ENCODE measurements around the gene MT1HL1.
"Not testable (repeated sequence)": the region's sequence is repeated elsewhere in the genome, so short reads cannot be mapped to it uniquely, and the experiment has no call there.

MT1HL1 gene

DNA sequence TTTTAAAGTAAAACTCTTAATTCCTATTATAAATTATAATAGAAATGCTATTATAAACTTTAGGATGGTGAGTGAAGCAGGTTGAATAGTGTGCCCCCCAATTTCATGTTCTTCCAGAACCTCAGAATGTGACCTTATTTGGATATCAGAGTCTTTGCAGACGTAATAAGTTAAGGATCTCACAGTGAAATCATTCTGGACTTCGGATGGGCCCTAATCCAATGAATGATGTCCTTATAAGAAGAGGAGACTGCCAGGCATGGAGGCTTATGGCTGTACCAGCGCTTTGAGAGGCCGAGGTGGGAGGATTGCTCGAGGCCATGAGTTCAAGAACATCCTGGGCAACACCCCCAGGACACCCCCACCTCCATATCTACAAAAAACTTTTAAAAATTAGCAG, 9.4 kb upstream of the MT1HL1 start:
- DNase-seq: no peak

GRCh38 chr1:237012788-237013383, 8.6 kb upstream of the MT1HL1 start:
- DNase-seq: no peak

DNA sequence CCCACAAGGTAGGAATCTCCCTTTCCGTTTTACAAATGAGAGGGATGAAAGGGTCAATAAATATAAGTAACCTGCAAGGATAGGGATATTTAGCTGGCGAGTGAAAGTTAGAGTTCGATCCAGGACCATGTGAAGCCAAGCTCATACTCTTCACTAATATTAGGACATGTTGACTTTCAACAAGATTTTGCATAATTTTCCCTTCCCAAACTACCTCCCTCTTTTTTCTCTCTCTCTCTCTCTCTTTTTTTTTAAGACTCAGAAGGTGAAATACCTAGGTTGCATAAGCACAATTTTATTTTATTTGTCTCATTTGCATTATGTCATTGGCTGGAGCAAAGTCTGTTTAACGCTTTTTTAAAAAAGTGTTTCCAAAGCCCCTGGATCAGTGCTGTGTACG, 8.1 kb upstream of the MT1HL1 start:
- no peak for DNase-seq

- no peak for DNase-seq
Measured at GRCh38 chr1:237011432-237011831, 7.2 kb upstream of the MT1HL1 start.

GRCh38 chr1:237009611-237010010, 5.4 kb upstream of the MT1HL1 start:
- no peak for DNase-seq

GRCh38 chr1:237007147-237007881, 3.1 kb upstream of the MT1HL1 start:
- DNase-seq: no peak

DNA sequence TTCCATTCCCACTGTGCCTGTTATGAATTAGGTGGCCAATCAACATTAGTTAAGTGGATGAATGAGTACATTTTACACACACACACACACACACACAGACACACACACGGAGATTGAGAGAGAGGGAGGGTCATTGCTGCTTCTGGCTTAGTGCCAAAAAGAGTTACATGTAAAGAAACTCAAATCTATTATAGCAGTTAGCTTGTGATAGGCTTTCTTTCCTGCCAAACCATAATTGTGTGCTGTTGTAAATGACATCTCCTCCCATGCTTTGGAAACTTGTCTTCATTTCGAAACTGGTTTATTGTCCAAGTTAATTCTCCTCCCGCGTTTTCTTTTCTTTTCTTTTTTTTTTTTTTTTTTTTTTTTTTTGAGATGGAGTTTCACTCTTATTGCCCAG, 1.4 kb upstream of the MT1HL1 start:
- no peak for DNase-seq

DNA sequence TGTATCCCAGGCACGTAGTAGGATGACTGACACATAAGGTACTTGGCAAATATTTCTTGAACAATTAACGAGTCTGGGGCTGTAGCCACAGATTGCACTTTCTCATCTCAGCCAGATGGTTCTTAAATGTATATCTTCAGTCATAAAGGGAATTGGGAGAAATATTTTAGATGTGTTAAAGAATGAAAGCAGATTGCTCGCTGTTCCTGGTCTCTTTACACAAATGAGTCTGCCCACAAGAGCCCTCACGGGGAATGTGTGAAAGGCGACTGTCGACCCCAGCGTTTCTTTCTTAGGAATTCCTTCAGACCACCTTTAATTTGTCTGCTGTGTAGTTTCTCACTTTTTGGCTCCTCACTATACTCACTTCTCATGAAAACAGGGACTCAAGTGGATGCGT, 725 bp downstream of the MT1HL1 start:
- no peak for DNase-seq

GRCh38 chr1:237000191-237000590, 4.0 kb downstream of the MT1HL1 start:
- no peak for DNase-seq

DNA sequence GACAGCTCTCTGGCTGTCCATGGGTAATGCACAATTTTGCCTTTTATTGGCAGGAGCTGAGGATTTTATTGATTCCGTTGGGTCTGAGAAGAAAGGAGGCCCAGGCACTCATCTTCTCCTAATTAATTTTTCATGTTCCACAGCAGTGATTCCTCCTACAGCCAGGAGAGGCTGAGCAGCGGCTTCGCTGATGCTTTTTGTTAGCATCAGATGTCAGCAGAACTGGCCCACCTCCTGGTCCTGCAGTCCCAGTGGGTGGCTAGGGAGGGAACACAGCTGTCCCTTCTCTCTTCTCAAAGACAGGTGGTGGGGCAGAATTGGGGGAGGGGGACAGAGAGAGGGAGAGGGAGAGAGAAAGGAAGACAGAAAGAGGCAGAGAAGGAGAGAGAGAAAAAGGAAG, 5.7 kb downstream of the MT1HL1 start:
- no peak for DNase-seq

- DNase-seq: no peak
Measured at GRCh38 chr1:236997882-236998281, 6.4 kb downstream of the MT1HL1 start.

GRCh38 chr1:236997361-236997760, 6.9 kb downstream of the MT1HL1 start:
- no peak for DNase-seq

DNA sequence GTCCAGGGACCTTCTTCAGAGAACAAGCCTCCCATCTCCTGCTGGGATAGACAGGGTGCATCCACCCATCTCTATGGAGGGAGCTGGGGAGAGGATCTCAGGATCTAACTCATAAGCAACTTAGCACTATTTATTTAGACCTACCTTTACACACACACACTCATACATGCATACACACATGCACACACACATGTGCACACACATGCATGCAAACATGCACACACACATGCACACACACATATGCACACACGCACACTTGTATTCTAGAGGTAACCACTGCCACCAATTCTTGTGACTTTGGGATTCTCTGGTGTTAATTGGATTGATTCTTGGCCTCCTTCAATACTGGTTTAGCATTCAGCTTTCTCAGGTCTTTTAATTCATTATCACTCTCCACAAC, 9.8 kb downstream of the MT1HL1 start:
- DNase-seq: no peak

- no peak for DNase-seq
Measured at GRCh38 chr1:236992449-236992848, 11.8 kb downstream of the MT1HL1 start.

DNA sequence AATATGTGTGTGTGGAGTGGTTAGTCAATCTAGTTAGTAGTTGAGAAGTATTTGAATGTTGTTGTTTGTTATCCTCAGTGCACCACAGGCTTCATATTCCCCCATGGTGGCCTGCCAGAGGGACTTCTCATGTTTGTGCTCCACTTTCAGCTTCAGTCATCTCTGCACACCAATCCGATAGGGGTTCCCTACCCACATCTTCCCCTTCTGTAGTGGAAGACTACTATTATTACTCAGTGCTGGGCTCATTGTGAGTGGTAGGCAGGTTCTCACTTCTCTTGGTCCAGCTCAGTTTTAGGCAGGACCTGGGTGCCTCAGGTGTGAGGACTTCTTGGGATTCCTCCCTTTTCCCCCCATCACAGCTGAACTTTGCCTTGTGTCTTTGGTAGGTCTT, 14.2 kb downstream of the MT1HL1 start:
- no peak for DNase-seq

- DNase-seq: no peak
Measured at GRCh38 chr1:236989290-236990051, 14.8 kb downstream of the MT1HL1 start.

GRCh38 chr1:236983818-236984217, 20.4 kb downstream of the MT1HL1 start:
- DNase-seq: no peak

GRCh38 chr1:236982380-236982779, 21.9 kb downstream of the MT1HL1 start:
- DNase-seq: no peak

DNA sequence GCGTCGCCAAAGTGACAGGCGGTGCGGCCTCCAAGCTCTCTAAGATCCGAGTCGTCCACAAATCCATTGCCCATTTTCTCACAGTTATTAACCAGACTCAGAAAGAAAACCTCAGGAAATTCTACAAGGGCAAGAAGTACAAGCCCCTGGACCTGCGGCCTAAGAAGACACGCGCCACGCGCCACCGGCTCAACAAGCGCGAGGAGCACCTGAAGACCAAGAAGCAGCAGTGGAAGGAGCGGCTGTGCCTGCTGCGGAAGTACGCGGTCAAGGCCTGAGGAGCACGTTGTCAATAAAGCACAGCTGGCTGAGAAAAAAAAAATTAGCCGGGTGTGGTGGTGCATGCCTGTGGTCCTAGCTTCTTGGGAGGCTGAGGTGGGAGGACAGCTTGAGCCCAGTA, 22.8 kb downstream of the MT1HL1 start:
- DNase-seq: not testable (repeated sequence)

- no peak for DNase-seq
Measured at GRCh38 chr1:236980673-236981072, 23.6 kb downstream of the MT1HL1 start.

DNA sequence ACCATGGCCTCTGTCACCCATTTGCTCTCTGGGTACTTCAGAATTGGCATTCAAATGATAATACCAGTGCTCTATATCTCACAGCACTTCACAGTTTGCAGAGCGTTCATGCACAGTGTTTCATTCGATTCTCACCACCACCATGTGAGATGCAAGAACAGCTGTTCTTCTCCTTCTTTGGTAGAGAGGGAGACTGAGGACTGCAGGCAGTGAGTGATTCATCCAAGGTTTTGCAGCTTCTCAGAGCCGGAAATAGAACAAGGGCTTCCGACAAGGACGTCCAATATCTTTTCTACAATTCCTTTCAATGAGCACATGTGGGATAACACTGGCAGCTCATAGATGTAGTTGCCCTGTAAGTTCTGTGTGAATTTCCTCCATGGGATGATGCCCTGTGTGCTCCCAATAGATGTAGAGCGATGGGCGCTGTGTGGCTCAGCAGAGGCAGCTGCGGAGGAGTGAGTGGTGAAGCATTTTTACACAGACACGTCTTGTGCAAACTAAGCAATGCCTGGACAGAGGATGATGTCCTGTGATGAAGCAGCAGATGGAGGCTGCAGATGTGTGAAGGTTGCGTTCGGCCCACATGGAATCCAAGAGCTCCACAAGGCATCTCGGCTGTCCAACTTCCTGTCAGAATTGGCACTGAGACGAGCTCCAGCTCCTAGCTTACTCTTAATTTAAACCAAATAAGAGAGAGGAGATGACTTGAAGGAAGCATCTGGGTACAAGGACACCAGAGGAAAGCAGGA, 24.9 kb downstream of the MT1HL1 start:
- DNase-seq: no peak

- DNase-seq: no peak
Measured at GRCh38 chr1:236978740-236979139, 25.5 kb downstream of the MT1HL1 start.

- no peak for DNase-seq
Measured at GRCh38 chr1:236975461-236975860, 28.8 kb downstream of the MT1HL1 start.
